Neural crest cell (in vitro differentiated cells): ENCODE data around the gene RUNX2. TPM values are rescaled to one million over a fixed set of nuclear protein-coding genes. Genes with fewer than 3 reads are reported as not detected.

Experiments
- DNase-seq: peaks from one replicate; pipeline ENCODE4 v3.0.0; 2021; ENCODE audit warnings: low read depth, mixed read lengths, low spot score
- H3K27ac Mint-ChIP-seq: one replicate; pipeline ENCODE4 v1.8.0; 2021; ENCODE audit warnings: mild to moderate bottlenecking, mixed read lengths; ENCODE audit not compliant: unreplicated experiment
- H3K27me3 Mint-ChIP-seq: 2 replicates; pipeline ENCODE4 v1.8.0; 2021; ENCODE audit warnings: low read depth, mild to moderate bottlenecking, mixed read lengths
- H3K36me3 Mint-ChIP-seq: 2 replicates; pipeline ENCODE4 v1.8.0; 2021; ENCODE audit warnings: low read depth, mild to moderate bottlenecking, mixed read lengths
- H3K4me1 Mint-ChIP-seq: 2 replicates; pipeline ENCODE4 v1.8.0; 2021; ENCODE audit warnings: mixed read lengths
- H3K4me3 Mint-ChIP-seq: one replicate; pipeline ENCODE4 v1.8.0; 2021; ENCODE audit warnings: mild to moderate bottlenecking, mixed read lengths
- H3K9me3 Mint-ChIP-seq: 2 replicates; pipeline ENCODE4 v1.8.0; 2021; ENCODE audit warnings: mixed read lengths
- CTCF ChIP-seq: fragments of 200-600 bp; sonication (generic); conservative IDR thresholded peaks from 2 replicates; pipeline ENCODE4 v1.5.0; 2021; ENCODE audit warnings: antibody characterized with exemption, mild to moderate bottlenecking
- total RNA-seq: library from RNA; stranded (reverse); gene quantifications from 2 replicates; pipeline ENCODE4 v1.2.1, GENCODE V29; 2021

Gene RUNX2
- total RNA-seq, 1 donor from 2014 or later = 0.16 TPM

- no peaks in the 10 kb centered on the region for H3K27me3 Mint-ChIP-seq
- no peak for TF ChIP-seq CTCF
- H3K36me3 Mint-ChIP-seq = no peaks in the 10 kb centered on the region
- H3K4me1 Mint-ChIP-seq = peaks cover 15% of the 10 kb centered on the region
- H3K4me3 Mint-ChIP-seq = no peak overlapping the region
- H3K9me3 Mint-ChIP-seq = no peaks in the 10 kb centered on the region
- DNase-seq = no peak
- no peak overlapping the region for H3K27ac Mint-ChIP-seq
These were observed 117.8 kb downstream of the RUNX2 start for GRCh38 chr6:45445749-45446549.

DNA sequence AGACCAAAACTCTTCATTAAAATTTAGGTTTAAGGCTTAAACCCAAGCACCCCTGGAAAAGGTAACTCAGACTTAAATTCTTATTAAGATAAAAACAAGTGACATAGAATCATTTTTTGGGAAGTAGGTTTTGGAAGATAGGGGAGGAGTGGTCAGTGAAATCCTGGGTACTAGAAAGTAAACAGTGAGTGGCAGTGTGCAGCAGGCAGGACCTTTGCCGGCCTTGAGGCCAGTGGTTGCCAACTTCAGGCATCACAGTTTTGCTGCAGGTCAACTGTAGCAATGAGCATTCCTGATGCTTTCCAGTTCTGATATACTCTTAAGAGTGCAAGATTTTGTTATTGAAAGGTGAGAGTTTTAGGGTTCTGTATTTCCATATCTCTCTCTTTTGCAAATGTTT is 118.9 kb downstream of the RUNX2 start:
- H3K4me3 Mint-ChIP-seq = no peak overlapping the region

GRCh38 chr6:45447716-45448115 is 119.6 kb downstream of the RUNX2 start:
- no peak for TF ChIP-seq CTCF
- Mint-ChIP-seq H3K4me1 (peaks cover 15% of the 10 kb centered on the region), H3K36me3 (no peaks in the 10 kb centered on the region), H3K27ac (no peak overlapping the region), H3K9me3 (no peaks in the 10 kb centered on the region), H3K27me3 (no peaks in the 10 kb centered on the region), H3K4me3 (no peak overlapping the region)
- DNase-seq = no peak

More for the DNA sequence above, 118.9 kb downstream of the RUNX2 start:
- Mint-ChIP-seq H3K36me3 (no peaks in the 10 kb centered on the region), H3K27ac (no peak overlapping the region), H3K4me1 (peaks cover 15% of the 10 kb centered on the region), H3K9me3 (no peaks in the 10 kb centered on the region), H3K27me3 (no peaks in the 10 kb centered on the region)
- DNase-seq = no peak
- no peak for TF ChIP-seq CTCF

DNA sequence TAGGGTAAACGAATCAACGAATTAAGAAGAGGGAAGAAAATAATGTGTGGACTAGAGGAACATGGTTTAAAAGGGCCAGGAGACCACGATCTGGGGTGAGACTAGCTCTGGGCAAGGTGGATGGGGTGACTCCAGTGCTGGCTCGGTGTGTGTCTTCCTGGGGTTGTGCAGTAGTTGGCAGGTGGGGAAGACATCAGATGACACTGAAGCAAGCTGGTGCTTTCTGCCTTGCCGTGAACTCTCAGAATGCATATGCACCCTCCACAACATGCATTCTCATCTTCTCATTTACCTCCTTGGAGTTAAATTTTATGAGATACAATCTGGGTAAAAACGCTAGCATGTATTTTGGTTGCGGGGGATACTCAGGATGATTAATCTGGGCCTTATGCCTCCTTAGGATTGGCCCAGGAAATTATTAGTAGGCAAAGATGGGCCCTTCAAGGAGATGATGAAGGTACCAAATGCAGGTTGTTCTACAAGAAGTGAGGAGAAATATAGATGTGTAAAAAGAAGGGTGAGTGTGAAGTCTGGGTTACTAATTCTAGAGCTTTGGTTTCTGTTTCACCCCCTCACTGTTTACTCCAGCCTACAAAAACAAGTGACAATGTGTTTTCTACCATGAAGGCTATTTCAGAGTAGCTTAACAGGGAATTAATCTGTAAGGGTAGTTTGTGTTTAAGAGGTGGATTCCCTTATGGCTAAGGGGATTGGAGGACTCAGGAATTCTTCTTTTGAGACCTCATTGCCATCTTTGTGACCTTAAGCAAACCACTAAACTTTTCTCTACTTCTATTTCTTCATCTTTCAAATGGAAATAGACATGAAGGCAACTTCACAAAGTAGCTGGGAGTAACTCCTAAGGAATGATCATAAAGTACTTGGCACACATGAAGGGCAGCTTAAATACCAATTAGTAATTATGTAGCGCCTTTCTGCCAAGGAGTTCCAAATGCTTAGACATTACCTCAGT is 120.6 kb downstream of the RUNX2 start:
- Mint-ChIP-seq H3K4me3 (no peak overlapping the region), H3K36me3 (no peaks in the 10 kb centered on the region), H3K9me3 (no peaks in the 10 kb centered on the region), H3K27me3 (no peaks in the 10 kb centered on the region), H3K27ac (no peak overlapping the region), H3K4me1 (peaks cover 15% of the 10 kb centered on the region)
- DNase-seq = no peak
- TF ChIP-seq CTCF = no peak

DNA sequence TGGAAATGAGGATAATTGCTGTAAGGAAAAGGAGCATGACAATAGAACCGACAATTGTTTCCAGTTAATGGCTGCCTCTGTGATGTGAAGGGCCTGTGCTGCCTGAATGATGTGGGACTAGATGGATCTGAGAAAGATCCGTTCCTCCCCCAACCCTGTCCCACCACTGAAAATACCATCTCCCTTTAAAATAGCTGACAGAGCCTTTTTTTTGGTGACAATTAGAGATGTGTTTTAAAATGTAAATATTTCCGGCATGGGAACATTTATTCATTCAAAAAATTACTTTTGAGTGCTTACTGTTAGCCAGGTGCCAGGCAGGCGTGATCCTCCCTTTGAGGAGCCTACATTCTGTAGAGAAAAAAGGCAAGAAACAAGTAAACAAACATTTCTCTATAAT is 122.0 kb downstream of the RUNX2 start:
- no peak overlapping the region for H3K27ac Mint-ChIP-seq
- no peaks in the 10 kb centered on the region for H3K27me3 Mint-ChIP-seq
- DNase-seq = no peak
- H3K9me3 Mint-ChIP-seq = no peaks in the 10 kb centered on the region
- no peak for TF ChIP-seq CTCF
- peaks cover 15% of the 10 kb centered on the region for H3K4me1 Mint-ChIP-seq
- H3K4me3 Mint-ChIP-seq = no peak overlapping the region
- H3K36me3 Mint-ChIP-seq = no peaks in the 10 kb centered on the region
